KMS-11 (cell line): Measurements from ENCODE around the gene ZNF213.

Experiments used
- H2AFZ ChIP-seq: fragments of 200-600 bp; sonication (generic); 2 replicates; pipeline ENCODE4 v1.6.1; 2016; ENCODE audit warnings: antibody characterized with exemption, mixed run types, low read depth
- H3K27ac ChIP-seq: fragments of 200-600 bp; sonication (generic); 2 replicates; pipeline ENCODE4 v1.6.1; 2016; ENCODE audit warnings: mild to moderate bottlenecking, mixed run types
- H3K27me3 ChIP-seq: fragments of 200-600 bp; sonication (generic); 2 replicates; pipeline ENCODE4 v1.6.1; 2017; ENCODE audit warnings: mild to moderate bottlenecking, low read depth, mixed run types, moderate library complexity; ENCODE audit not compliant: insufficient read depth
- H3K36me3 ChIP-seq: fragments of 200-600 bp; sonication (generic); 2 replicates; pipeline ENCODE4 v1.6.1; 2017; ENCODE audit warnings: mild to moderate bottlenecking, mixed run types; ENCODE audit not compliant: insufficient read depth
- H3K4me1 ChIP-seq: fragments of 200-600 bp; sonication (generic); 2 replicates; pipeline ENCODE4 v1.6.1; 2016; ENCODE audit warnings: mild to moderate bottlenecking, low read depth, mixed run types; ENCODE audit not compliant: poor library complexity, severe bottlenecking
- H3K4me2 ChIP-seq: fragments of 200-600 bp; sonication (generic); 2 replicates; pipeline ENCODE4 v1.7.0; 2016; ENCODE audit warnings: mild to moderate bottlenecking, mixed run types
- H3K4me3 ChIP-seq: fragments of 200-600 bp; sonication (generic); IDR thresholded peaks from 2 replicates; pipeline ENCODE4 v1.6.1; 2017; ENCODE audit warnings: low read depth, low read length, mixed read lengths; ENCODE audit not compliant: insufficient read depth
- H3K79me2 ChIP-seq: fragments of 200-600 bp; sonication (generic); 2 replicates; pipeline ENCODE4 v1.6.1; 2016; ENCODE audit warnings: low read depth, mixed run types; ENCODE audit not compliant: insufficient read depth
- H3K9ac ChIP-seq: fragments of 200-600 bp; sonication (generic); 2 replicates; pipeline ENCODE4 v1.6.1; 2016; ENCODE audit warnings: mild to moderate bottlenecking, mixed run types
- H4K20me1 ChIP-seq: fragments of 200-600 bp; sonication (generic); 2 replicates; pipeline ENCODE4 v1.6.1; 2016; ENCODE audit warnings: mild to moderate bottlenecking, mixed run types; ENCODE audit not compliant: insufficient read depth
- TF ChIP-seq, protein P1 (sequence below): fragments of 200-600 bp; sonication (generic); conservative IDR thresholded peaks from 2 replicates; pipeline ENCODE4 v1.6.1; 2017; ENCODE audit warnings: low read depth, mild to moderate bottlenecking, antibody characterized with exemption, low read length, moderate library complexity, mixed read lengths

The ZNF213 gene

DNA sequence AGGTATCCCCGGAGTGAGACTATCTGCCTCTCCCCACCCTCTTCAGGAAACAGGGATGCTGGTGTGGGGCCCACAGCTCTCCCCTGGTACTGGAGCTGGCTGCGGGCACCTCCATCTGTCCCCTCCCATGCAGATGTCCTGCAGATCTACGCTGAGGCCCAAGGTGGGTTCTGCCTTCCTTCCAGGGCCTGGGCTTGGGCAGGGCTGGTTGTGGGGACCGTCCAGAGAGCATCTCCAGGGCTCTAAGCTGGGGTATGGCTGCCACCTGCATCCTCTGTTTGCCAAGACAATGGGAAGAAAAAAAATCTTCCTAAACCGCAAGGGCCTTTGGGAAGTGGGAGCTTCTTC is 12.9 kb downstream of the ZNF213 start:
- peaks cover 5% of the 10 kb centered on the region; the same call in 1 of the 2 replicates for H3K27me3 ChIP-seq
- peaks cover 9% of the 10 kb centered on the region for H3K4me1 ChIP-seq
- no peak overlapping the region for H3K9ac ChIP-seq
- no peak overlapping the region for H2AFZ ChIP-seq
- no peaks in the 10 kb centered on the region for H3K36me3 ChIP-seq
- H3K27ac ChIP-seq = no peak overlapping the region
- no peak overlapping the region for H3K4me3 ChIP-seq
- no peaks in the 10 kb centered on the region for H3K79me2 ChIP-seq
- no peaks in the 10 kb centered on the region for H4K20me1 ChIP-seq
- TF ChIP-seq, protein P1, sequence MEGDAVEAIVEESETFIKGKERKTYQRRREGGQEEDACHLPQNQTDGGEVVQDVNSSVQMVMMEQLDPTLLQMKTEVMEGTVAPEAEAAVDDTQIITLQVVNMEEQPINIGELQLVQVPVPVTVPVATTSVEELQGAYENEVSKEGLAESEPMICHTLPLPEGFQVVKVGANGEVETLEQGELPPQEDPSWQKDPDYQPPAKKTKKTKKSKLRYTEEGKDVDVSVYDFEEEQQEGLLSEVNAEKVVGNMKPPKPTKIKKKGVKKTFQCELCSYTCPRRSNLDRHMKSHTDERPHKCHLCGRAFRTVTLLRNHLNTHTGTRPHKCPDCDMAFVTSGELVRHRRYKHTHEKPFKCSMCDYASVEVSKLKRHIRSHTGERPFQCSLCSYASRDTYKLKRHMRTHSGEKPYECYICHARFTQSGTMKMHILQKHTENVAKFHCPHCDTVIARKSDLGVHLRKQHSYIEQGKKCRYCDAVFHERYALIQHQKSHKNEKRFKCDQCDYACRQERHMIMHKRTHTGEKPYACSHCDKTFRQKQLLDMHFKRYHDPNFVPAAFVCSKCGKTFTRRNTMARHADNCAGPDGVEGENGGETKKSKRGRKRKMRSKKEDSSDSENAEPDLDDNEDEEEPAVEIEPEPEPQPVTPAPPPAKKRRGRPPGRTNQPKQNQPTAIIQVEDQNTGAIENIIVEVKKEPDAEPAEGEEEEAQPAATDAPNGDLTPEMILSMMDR = no peak
- H3K4me2 ChIP-seq = no peak overlapping the region

- Histone ChIP-seq H3K4me2 (peak overlapping the region; percentile 99; the same call in 1 of the 2 replicates), H3K27me3 (peaks cover 5% of the 10 kb centered on the region; the same call in 1 of the 2 replicates), H3K9ac (no peak overlapping the region), H2AFZ (no peak overlapping the region), H3K4me1 (peaks cover 15% of the 10 kb centered on the region), H3K36me3 (no peaks in the 10 kb centered on the region), H4K20me1 (no peaks in the 10 kb centered on the region), H3K27ac (no peak overlapping the region), H3K4me3 (no peak overlapping the region), H3K79me2 (no peaks in the 10 kb centered on the region)
- TF ChIP-seq, protein P1 = no peak
These were observed 13.7 kb downstream of the ZNF213 start for GRCh38 chr16:3148256-3149192.

DNA sequence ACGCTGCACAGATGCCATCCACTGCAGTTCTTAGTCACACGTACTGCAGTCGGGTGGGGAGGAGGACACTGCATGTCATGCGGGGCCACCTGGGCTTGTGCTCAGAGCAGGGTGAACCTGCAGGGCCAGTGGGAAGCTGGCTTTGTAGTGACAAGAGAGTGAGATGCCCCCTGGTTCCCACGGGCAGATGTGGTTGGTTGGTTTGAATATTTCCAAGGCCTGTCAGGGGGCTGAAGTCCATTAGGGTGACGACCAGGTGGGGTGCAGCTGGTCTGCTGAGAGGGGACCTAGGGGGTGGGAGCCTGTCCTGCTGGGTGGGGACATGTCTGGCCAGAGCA is 14.3 kb downstream of the ZNF213 start:
- no peak overlapping the region for H3K27ac ChIP-seq
- TF ChIP-seq, protein P1 = no peak
- H3K9ac ChIP-seq = peak overlapping the region; percentile 56; the same call in 1 of the 2 replicates
- H3K27me3 ChIP-seq = peaks cover 5% of the 10 kb centered on the region; the same call in 1 of the 2 replicates
- no peaks in the 10 kb centered on the region for H3K36me3 ChIP-seq
- H3K4me2 ChIP-seq = peak overlapping the region; percentile 99; the same call in 1 of the 2 replicates
- H3K79me2 ChIP-seq = no peaks in the 10 kb centered on the region
- H4K20me1 ChIP-seq = no peaks in the 10 kb centered on the region
- H3K4me3 ChIP-seq = no peak overlapping the region
- peaks cover 15% of the 10 kb centered on the region for H3K4me1 ChIP-seq
- H2AFZ ChIP-seq = peak overlapping the region; percentile 65; the same call in 1 of the 2 replicates

GRCh38 chr16:3149630-3150345 is 15.0 kb downstream of the ZNF213 start:
- Histone ChIP-seq H4K20me1 (no peaks in the 10 kb centered on the region), H3K27ac (peak overlapping the region; percentile 45), H3K4me1 (peaks cover 15% of the 10 kb centered on the region), H3K4me2 (peak overlapping the region; percentile 99), H3K36me3 (no peaks in the 10 kb centered on the region), H3K27me3 (peaks cover 5% of the 10 kb centered on the region; the same call in 1 of the 2 replicates), H2AFZ (peak overlapping the region; percentile 65), H3K9ac (peak overlapping the region; percentile 56), H3K4me3 (no peak overlapping the region), H3K79me2 (no peaks in the 10 kb centered on the region)
- TF ChIP-seq, protein P1 = peak; percentile 48; the same call in 1 of the 2 replicates
